Glutamatergic neuron (in vitro differentiated cells): ENCODE measurements around the gene SAA1. TPM values are rescaled to one million over a fixed set of nuclear protein-coding genes. Genes with fewer than 3 reads are reported as not detected.
A peak's percentile ranks its signal among the peaks of the same experiment; 100 is the strongest.
"Not testable (repeated sequence)": the region's sequence is repeated elsewhere in the genome, so short reads cannot be mapped to it uniquely, and the experiment has no call there.

Source experiments
- DNase-seq: peaks from one replicate; pipeline ENCODE4 v3.0.0; 2022
- H3K27ac Mint-ChIP-seq: one replicate; pipeline ENCODE4 v1.8.0; 2020; ENCODE audit warnings: mild to moderate bottlenecking, mixed read lengths, inconsistent platforms; ENCODE audit not compliant: unreplicated experiment
- H3K27me3 Mint-ChIP-seq: one replicate; pipeline ENCODE4 v1.8.0; 2020; ENCODE audit warnings: mild to moderate bottlenecking, moderate library complexity, mixed read lengths, inconsistent platforms; ENCODE audit not compliant: unreplicated experiment
- H3K36me3 Mint-ChIP-seq: one replicate; pipeline ENCODE4 v1.8.0; 2020; ENCODE audit warnings: mild to moderate bottlenecking, mixed read lengths, inconsistent platforms; ENCODE audit not compliant: unreplicated experiment
- H3K4me1 Mint-ChIP-seq: one replicate; pipeline ENCODE4 v1.8.0; 2020; ENCODE audit warnings: mild to moderate bottlenecking, low read depth, mixed read lengths, inconsistent platforms; ENCODE audit not compliant: unreplicated experiment
- H3K4me3 Mint-ChIP-seq: one replicate; pipeline ENCODE4 v1.8.0; 2020; ENCODE audit warnings: mild to moderate bottlenecking, mixed read lengths, inconsistent platforms; ENCODE audit not compliant: unreplicated experiment
- H3K9me3 Mint-ChIP-seq: one replicate; pipeline ENCODE4 v1.8.0; 2020; ENCODE audit warnings: mild to moderate bottlenecking, moderate library complexity, mixed read lengths, inconsistent platforms; ENCODE audit not compliant: unreplicated experiment
- total RNA-seq: library from RNA; stranded (reverse); fragmentation: NEBNext Ultra II Directional; extraction: Animal tissue kit (Norgen Biotek cat#: 25700); gene quantifications from one replicate; pipeline ENCODE4 v1.2.1, GENCODE V29; 2021; ENCODE audit not compliant: unreplicated experiment
- TF ChIP-seq, protein P1 (sequence below): fragments of 200-600 bp; sonication (generic); IDR thresholded peaks from one replicate; pipeline ENCODE4 v1.5.0; 2021; ENCODE audit not compliant: partially characterized antibody, unreplicated experiment

The SAA1 gene
- total RNA-seq, 1 donor from 2014 or later = not detected

DNA sequence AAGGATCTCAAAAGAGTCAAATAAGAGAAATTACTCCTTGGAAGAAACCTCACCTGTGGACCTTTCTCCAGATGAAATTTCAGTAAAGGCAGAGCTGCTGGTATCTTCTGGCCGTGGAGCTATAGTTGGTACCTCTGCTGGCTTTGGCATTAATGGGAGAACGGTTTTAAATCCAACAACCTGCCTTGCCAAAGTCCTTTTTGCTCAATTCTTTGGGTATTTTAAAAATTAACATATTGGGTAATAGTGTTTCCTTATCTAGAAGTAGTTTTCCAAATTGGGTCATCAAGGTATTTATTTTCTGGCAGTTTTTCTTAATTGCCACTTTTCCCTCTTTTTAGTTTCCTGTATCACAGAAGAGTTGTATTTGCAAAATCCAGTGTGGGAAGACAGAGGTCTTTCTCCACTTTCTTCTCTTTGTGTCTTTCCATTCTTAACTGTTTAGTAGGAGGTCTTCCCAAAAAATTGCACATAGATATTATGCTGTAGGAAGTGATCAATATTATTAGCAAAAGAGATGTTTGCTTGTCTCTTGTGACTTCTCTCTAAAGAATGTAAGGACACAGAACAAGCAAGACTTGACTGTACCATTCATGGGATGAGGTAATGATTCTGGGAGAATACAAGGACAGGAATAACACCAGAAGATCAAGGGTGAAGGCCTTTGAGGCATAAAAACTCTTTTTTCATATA, 29.3 kb upstream of the SAA1 start, which contains the start of gene SAA4:
Gene SAA4, minus strand, starts transcription at position 139 of the 693 bp plus-strand sequence. CDS start 876 bp downstream, outside the sequence.
- TF ChIP-seq, protein P1, sequence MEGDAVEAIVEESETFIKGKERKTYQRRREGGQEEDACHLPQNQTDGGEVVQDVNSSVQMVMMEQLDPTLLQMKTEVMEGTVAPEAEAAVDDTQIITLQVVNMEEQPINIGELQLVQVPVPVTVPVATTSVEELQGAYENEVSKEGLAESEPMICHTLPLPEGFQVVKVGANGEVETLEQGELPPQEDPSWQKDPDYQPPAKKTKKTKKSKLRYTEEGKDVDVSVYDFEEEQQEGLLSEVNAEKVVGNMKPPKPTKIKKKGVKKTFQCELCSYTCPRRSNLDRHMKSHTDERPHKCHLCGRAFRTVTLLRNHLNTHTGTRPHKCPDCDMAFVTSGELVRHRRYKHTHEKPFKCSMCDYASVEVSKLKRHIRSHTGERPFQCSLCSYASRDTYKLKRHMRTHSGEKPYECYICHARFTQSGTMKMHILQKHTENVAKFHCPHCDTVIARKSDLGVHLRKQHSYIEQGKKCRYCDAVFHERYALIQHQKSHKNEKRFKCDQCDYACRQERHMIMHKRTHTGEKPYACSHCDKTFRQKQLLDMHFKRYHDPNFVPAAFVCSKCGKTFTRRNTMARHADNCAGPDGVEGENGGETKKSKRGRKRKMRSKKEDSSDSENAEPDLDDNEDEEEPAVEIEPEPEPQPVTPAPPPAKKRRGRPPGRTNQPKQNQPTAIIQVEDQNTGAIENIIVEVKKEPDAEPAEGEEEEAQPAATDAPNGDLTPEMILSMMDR = no peak
- DNase-seq = no peak
- H3K9me3 Mint-ChIP-seq = no peaks in the 10 kb centered on the region
- no peaks in the 10 kb centered on the region for H3K36me3 Mint-ChIP-seq
- H3K27me3 Mint-ChIP-seq = no peaks in the 10 kb centered on the region
- H3K4me3 Mint-ChIP-seq = no peak within 1 kb of the TSS
- H3K27ac Mint-ChIP-seq = no peak within 1 kb of the TSS
- H3K4me1 Mint-ChIP-seq = peaks cover 3% of the 10 kb centered on the region

DNA sequence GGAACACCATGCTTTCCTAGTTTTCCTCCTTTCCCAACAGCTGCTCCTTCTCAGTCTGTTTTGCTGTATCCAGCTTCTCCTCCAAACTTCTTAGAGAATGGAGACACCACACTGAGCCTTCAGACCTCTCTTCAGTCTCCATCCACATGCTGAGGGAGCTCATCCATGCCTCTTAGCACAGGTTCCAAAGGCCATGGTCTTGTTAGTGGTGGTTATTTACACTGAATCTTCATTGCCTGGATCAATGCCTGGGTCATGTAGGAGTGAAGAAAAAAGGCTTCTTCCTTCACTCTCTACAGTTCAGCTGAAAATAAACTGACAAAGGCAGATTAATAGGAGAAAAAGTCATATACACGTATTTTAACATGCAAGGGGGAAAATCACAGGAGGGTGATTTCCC, 26.4 kb upstream of the SAA1 start:
- H3K27ac Mint-ChIP-seq = no peak overlapping the region
- H3K36me3 Mint-ChIP-seq = no peaks in the 10 kb centered on the region
- H3K4me1 Mint-ChIP-seq = peaks cover 3% of the 10 kb centered on the region
- DNase-seq = no peak
- H3K27me3 Mint-ChIP-seq = peaks cover 3% of the 10 kb centered on the region
- no peaks in the 10 kb centered on the region for H3K9me3 Mint-ChIP-seq
- no peak overlapping the region for H3K4me3 Mint-ChIP-seq
- TF ChIP-seq, protein P1 = no peak

DNA sequence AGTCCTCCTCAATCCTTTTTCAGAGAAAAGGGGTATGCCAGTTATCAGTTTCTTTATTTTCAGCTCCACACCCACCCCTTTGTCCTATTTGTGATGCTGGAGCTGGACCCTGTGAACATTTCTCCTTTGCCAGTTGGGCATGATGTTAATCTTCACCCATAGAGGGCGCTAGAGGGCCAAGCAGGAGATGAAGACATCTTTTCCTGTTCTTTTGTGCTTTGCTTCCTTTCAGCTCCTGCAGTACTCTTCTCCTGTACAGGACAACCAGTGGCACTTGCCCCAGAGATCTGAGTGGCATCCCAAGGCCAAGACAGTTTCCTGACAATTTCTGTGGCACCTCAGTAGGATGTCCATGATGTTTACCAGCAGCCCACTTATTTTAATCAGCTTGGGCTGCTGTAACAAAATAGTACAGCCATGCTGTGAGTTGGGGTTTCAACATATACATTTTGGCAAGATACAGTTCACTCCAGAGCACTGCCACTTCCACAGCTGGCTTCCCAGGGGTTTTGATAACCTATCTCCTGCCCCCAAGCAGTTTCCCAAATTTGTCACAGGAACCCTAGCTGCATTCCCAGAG, 22.2 kb upstream of the SAA1 start:
- H3K27ac Mint-ChIP-seq = no peak overlapping the region
- peak; percentile 52 for DNase-seq

DNA sequence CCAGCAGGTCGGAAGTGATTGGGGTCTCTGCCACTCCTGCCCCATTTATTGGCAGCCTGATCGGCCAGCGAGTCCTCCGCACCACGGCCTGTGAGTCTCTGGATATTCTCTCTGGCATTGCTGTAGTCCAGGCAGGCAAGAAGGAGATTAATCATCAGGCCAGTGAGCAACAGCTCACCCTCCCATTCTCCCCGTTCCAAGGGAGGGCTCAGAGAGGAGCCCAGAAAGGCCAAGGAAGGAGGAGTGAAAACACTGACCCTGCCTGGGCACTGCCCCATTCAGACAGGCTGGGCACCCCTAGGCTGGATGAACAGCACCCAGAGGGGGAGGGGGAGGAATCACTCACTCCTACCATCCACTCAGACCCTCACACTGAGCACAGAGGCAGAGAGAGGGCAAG, 20.7 kb upstream of the SAA1 start:
- no peak overlapping the region for H3K4me3 Mint-ChIP-seq
- peaks cover 3% of the 10 kb centered on the region for H3K27me3 Mint-ChIP-seq

More for the DNA sequence above, 22.2 kb upstream of the SAA1 start:
- Mint-ChIP-seq H3K36me3 (no peaks in the 10 kb centered on the region), H3K4me3 (no peak overlapping the region), H3K9me3 (no peaks in the 10 kb centered on the region), H3K4me1 (no peaks in the 10 kb centered on the region), H3K27me3 (peaks cover 3% of the 10 kb centered on the region)
- TF ChIP-seq, protein P1 = peak; percentile 88

DNA sequence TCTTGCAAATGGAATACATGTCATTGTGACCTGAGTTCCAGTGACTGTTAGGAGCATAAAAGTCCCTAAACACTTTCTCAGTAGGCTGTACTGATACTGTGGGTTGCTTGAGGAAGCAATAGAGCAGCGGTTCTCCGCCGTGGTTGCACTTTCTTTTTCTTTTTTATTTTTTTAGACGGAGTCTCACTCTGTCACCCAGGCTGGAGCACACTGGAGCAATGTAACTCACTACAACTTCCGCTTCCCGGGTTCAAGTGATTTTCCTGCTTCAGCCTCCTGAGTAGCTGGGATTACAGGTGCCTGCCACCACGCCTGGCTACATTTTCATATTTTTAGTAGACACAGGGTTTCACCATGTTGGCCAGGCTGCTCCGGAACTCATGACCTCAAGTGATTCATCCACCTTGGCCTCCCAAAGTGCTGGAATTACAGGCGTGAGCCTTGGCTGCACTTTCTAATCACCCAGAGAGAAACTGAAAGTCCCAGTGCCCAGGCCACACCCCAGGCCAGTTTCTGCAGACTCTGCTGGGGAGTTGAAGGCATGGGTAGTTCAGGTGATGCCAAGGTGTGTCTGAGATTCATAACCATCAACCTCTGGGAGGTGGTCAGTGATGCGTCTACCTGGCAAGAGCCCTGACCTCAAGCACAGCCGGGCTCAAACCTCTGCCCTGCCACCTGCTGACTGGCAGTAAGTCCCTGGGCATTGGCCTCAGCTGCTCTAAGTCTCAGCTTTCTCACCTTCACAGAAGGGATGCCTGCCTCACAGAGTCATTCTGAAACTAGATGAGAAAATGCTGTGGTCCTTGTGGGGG, 19.5 kb upstream of the SAA1 start:
- not testable (repeated sequence) for H3K27ac Mint-ChIP-seq, H3K9me3 Mint-ChIP-seq, H3K36me3 Mint-ChIP-seq, DNase-seq, H3K4me3 Mint-ChIP-seq, H3K27me3 Mint-ChIP-seq, H3K4me1 Mint-ChIP-seq

More for the DNA sequence above, 20.7 kb upstream of the SAA1 start:
- DNase-seq = no peak
- Mint-ChIP-seq H3K36me3 (no peaks in the 10 kb centered on the region), H3K27ac (no peak overlapping the region), H3K9me3 (no peaks in the 10 kb centered on the region), H3K4me1 (no peaks in the 10 kb centered on the region)
- TF ChIP-seq, protein P1 = no peak

DNA sequence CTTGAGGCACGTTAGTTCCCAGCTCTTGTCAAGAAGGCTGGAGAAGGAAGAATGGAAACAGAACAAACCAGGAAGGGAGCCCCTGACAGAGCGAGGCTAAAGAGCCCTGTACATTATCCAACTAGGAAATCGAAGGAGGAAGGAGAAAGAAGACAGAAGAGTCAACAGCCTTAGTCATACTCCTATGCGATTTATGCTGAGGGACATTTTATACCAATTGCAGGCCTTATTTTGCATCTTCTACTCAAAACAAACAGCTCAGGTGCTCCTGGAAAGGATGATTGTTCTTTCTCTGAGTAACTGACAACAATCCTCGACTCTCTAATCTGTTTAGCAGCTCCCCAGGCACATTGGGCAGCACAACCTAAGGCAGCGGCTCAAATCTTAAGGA, 18.9 kb upstream of the SAA1 start:
- H3K9me3 Mint-ChIP-seq, H3K36me3 Mint-ChIP-seq, H3K4me1 Mint-ChIP-seq, H3K27ac Mint-ChIP-seq, H3K4me3 Mint-ChIP-seq, DNase-seq, H3K27me3 Mint-ChIP-seq: not testable (repeated sequence)
